Fibroblast of villous mesenchyme (primary cell): ENCODE measurements around the gene CD93. TPM values are rescaled to one million over a fixed set of nuclear protein-coding genes. Genes with fewer than 3 reads are reported as not detected.
A peak's percentile ranks its signal among the peaks of the same experiment; 100 is the strongest.

ENCODE experiments used
- DNase-seq: peaks from one replicate; pipeline ENCODE4 v3.0.0-alpha.2; 2010; ENCODE audit warnings: low read depth
- H3K4me3 ChIP-seq: 2 replicates; pipeline ENCODE4 v1.5.1; 2011; ENCODE audit warnings: low read depth, mild to moderate bottlenecking, low read length
- CTCF ChIP-seq: IDR thresholded peaks from 2 replicates; pipeline ENCODE4 v1.5.1; 2012; ENCODE audit warnings: low read depth, mild to moderate bottlenecking, low read length; ENCODE audit not compliant: insufficient read depth
- total RNA-seq: library from RNA; depleted of rRNA; stranded (reverse); fragments of >200 nt; gene quantifications from 2 replicates; pipeline ENCODE4 v1.2.3, GENCODE V29; 2012

CD93 gene
- under 0.01 TPM in 2 replicates for total RNA-seq

GRCh38 chr20:23086056-23086566 is at the start of gene CD93:
Gene CD93, minus strand, starts transcription at chr20:23086324. Its CDS starts 132 bp downstream, at chr20:23086192.
- no peak for TF ChIP-seq CTCF
- no peak for DNase-seq
- H3K4me3 ChIP-seq, result no peak within 1 kb of the TSS

GRCh38 chr20:23133560-23133998 is 47.5 kb upstream of the CD93 start:
- peak; percentile 58 for DNase-seq
- no peak overlapping the region for H3K4me3 ChIP-seq
- TF ChIP-seq CTCF, result no peak

GRCh38 chr20:23132930-23133559 is 46.9 kb upstream of the CD93 start:
- H3K4me3 ChIP-seq, result no peak overlapping the region
- TF ChIP-seq CTCF, result no peak
- peak; percentile 35 for DNase-seq

- peak; percentile 34 for DNase-seq
- H3K4me3 ChIP-seq, result no peak overlapping the region
- TF ChIP-seq CTCF, result no peak
These were observed 46.3 kb upstream of the CD93 start for GRCh38 chr20:23132293-23132929.

GRCh38 chr20:23131766-23132165 is 45.6 kb upstream of the CD93 start:
- no peak for TF ChIP-seq CTCF
- no peak overlapping the region for H3K4me3 ChIP-seq
- DNase-seq, result peak; percentile 59

- DNase-seq, result no peak
- no peak for TF ChIP-seq CTCF
- no peak overlapping the region for H3K4me3 ChIP-seq
These were observed 44.6 kb upstream of the CD93 start for GRCh38 chr20:23130622-23131140.
